ENCODE results near the gene NAA15.

NAA15 gene

DNA sequence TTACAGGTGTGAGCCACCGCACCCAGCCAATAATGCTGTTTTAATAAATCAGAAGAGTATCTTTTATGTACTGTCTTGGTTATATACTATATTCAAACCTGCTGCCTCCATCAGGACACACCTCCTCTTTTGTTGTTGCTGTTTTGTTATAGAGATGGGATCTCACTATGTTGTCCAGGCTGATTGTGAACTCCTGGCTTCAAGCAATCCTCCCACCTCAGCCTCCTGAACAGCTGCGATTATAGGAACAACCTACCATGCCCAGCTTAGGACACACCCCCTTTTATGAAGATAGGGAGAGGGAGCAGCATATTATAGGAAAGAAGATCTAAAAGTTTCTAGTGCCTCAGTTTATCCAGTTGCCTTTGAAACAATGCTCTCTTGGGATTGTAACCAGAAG, 90.4 kb downstream of the NAA15 start:
- Histone ChIP-seq H4K20me1 (ENCODE audit: insufficient read depth, low read length, poor library complexity, severe bottlenecking) (no peaks in the 10 kb centered on the region), H2AFZ (ENCODE audit: low read length) (no peak overlapping the region), H3K4me1 (ENCODE audit: insufficient read depth, low read length, poor library complexity, severe bottlenecking) (no peaks in the 10 kb centered on the region), H3K4me3 (ENCODE audit: low read length, poor library complexity, severe bottlenecking) (no peak overlapping the region), H3K9me3 (ENCODE audit: insufficient read depth, low read depth, low read length) (no peaks in the 10 kb centered on the region), H3F3A (ENCODE audit: low read depth) (no peaks in the 10 kb centered on the region), H3K9me2 (replicated peaks; ENCODE audit: low read depth, low read length) (no peaks in the 10 kb centered on the region), H3K9ac (ENCODE audit: low read depth, low read length, poor library complexity, severe bottlenecking) (no peak overlapping the region), H3K79me2 (ENCODE audit: insufficient read depth, low read length) (no peaks in the 10 kb centered on the region), H3K4me2 (ENCODE audit: low read depth, low read length, poor library complexity, severe bottlenecking) (no peak overlapping the region), H3K36me3 (ENCODE audit: insufficient read depth, low read length) (peaks cover 47% of the 10 kb centered on the region), H3K27me3 (ENCODE audit: insufficient read depth, low read length, poor library complexity, severe bottlenecking) (no peaks in the 10 kb centered on the region)
- TF ChIP-seq, protein P1, sequence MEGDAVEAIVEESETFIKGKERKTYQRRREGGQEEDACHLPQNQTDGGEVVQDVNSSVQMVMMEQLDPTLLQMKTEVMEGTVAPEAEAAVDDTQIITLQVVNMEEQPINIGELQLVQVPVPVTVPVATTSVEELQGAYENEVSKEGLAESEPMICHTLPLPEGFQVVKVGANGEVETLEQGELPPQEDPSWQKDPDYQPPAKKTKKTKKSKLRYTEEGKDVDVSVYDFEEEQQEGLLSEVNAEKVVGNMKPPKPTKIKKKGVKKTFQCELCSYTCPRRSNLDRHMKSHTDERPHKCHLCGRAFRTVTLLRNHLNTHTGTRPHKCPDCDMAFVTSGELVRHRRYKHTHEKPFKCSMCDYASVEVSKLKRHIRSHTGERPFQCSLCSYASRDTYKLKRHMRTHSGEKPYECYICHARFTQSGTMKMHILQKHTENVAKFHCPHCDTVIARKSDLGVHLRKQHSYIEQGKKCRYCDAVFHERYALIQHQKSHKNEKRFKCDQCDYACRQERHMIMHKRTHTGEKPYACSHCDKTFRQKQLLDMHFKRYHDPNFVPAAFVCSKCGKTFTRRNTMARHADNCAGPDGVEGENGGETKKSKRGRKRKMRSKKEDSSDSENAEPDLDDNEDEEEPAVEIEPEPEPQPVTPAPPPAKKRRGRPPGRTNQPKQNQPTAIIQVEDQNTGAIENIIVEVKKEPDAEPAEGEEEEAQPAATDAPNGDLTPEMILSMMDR (conservative IDR thresholded peaks at IDR 0.05; ENCODE audit: low read length) = no peak
- TF ChIP-seq EZH2phosphoT487 (IDR thresholded peaks at IDR 0.05; ENCODE audit: borderline replicate concordance) = no peak

- Histone ChIP-seq H3K27me3 (ENCODE audit: insufficient read depth, low read length, poor library complexity, severe bottlenecking) (no peaks in the 10 kb centered on the region), H2AFZ (ENCODE audit: low read length) (no peak overlapping the region), H3K9me3 (ENCODE audit: insufficient read depth, low read depth, low read length) (no peaks in the 10 kb centered on the region), H3K4me2 (ENCODE audit: low read depth, low read length, poor library complexity, severe bottlenecking) (no peak overlapping the region), H3K9me2 (replicated peaks; ENCODE audit: low read depth, low read length) (no peaks in the 10 kb centered on the region), H3K4me3 (ENCODE audit: low read length, poor library complexity, severe bottlenecking) (no peak overlapping the region), H4K20me1 (ENCODE audit: insufficient read depth, low read length, poor library complexity, severe bottlenecking) (no peaks in the 10 kb centered on the region), H3F3A (ENCODE audit: low read depth) (no peaks in the 10 kb centered on the region), H3K79me2 (ENCODE audit: insufficient read depth, low read length) (no peaks in the 10 kb centered on the region), H3K4me1 (ENCODE audit: insufficient read depth, low read length, poor library complexity, severe bottlenecking) (no peaks in the 10 kb centered on the region), H3K36me3 (ENCODE audit: insufficient read depth, low read length) (peaks cover 38% of the 10 kb centered on the region), H3K9ac (ENCODE audit: low read depth, low read length, poor library complexity, severe bottlenecking) (no peak overlapping the region)
- TF ChIP-seq, protein P1 (conservative IDR thresholded peaks at IDR 0.05; ENCODE audit: low read length) = no peak
- TF ChIP-seq EZH2phosphoT487 (IDR thresholded peaks at IDR 0.05; ENCODE audit: borderline replicate concordance) = no peak
Measured at GRCh38 chr4:139392797-139393196, 91.5 kb downstream of the NAA15 start.

- Histone ChIP-seq H3K9me2 (replicated peaks; ENCODE audit: low read depth, low read length) (no peaks in the 10 kb centered on the region), H3K4me2 (ENCODE audit: low read depth, low read length, poor library complexity, severe bottlenecking) (no peak overlapping the region), H3K4me3 (ENCODE audit: low read length, poor library complexity, severe bottlenecking) (no peak overlapping the region), H2AFZ (ENCODE audit: low read length) (no peak overlapping the region), H3K27me3 (ENCODE audit: insufficient read depth, low read length, poor library complexity, severe bottlenecking) (no peaks in the 10 kb centered on the region), H3K9me3 (ENCODE audit: insufficient read depth, low read depth, low read length) (no peaks in the 10 kb centered on the region), H3K79me2 (ENCODE audit: insufficient read depth, low read length) (no peaks in the 10 kb centered on the region), H3K36me3 (ENCODE audit: insufficient read depth, low read length) (no peaks in the 10 kb centered on the region), H3K4me1 (ENCODE audit: insufficient read depth, low read length, poor library complexity, severe bottlenecking) (no peaks in the 10 kb centered on the region), H3F3A (ENCODE audit: low read depth) (no peaks in the 10 kb centered on the region), H3K9ac (ENCODE audit: low read depth, low read length, poor library complexity, severe bottlenecking) (no peak overlapping the region), H4K20me1 (ENCODE audit: insufficient read depth, low read length, poor library complexity, severe bottlenecking) (no peaks in the 10 kb centered on the region)
- TF ChIP-seq, protein P1 (conservative IDR thresholded peaks at IDR 0.05; ENCODE audit: low read length) = no peak
- TF ChIP-seq EZH2phosphoT487 (IDR thresholded peaks at IDR 0.05; ENCODE audit: borderline replicate concordance) = no peak
Measured at GRCh38 chr4:139401368-139401767, 100.1 kb downstream of the NAA15 start.

Data from Loucy (cell line).